T-helper 1 cell treated with Interleukin-12 subunit alpha and Interleukin-12 subunit beta and Interleukin-4 antibody, amounts not matched to agents 30 μg/mL and 1 μg/mL, for 36 hours (primary cell): ENCODE results near the gene SHISA8.
"Not testable (repeated sequence)": the region's sequence is repeated elsewhere in the genome, so short reads cannot be mapped to it uniquely, and the experiment has no call there.

Experiments used
- H3K27ac Mint-ChIP-seq: one replicate; pipeline ENCODE4 v1.8.0; 2021; ENCODE audit warnings: mild to moderate bottlenecking, mixed read lengths
- H3K27me3 Mint-ChIP-seq: one replicate; pipeline ENCODE4 v1.8.0; 2021; ENCODE audit warnings: low read depth, mixed read lengths
- H3K36me3 Mint-ChIP-seq: one replicate; pipeline ENCODE4 v1.8.0; 2021; ENCODE audit warnings: low read depth, mixed read lengths
- H3K4me1 Mint-ChIP-seq: one replicate; pipeline ENCODE4 v1.8.0; 2021; ENCODE audit warnings: low read depth, mixed read lengths
- H3K4me3 Mint-ChIP-seq: one replicate; pipeline ENCODE4 v1.8.0; 2021; ENCODE audit warnings: mild to moderate bottlenecking, moderate library complexity, mixed read lengths
- H3K9me3 Mint-ChIP-seq: one replicate; pipeline ENCODE4 v1.8.0; 2021; ENCODE audit warnings: mixed read lengths

The SHISA8 gene

DNA sequence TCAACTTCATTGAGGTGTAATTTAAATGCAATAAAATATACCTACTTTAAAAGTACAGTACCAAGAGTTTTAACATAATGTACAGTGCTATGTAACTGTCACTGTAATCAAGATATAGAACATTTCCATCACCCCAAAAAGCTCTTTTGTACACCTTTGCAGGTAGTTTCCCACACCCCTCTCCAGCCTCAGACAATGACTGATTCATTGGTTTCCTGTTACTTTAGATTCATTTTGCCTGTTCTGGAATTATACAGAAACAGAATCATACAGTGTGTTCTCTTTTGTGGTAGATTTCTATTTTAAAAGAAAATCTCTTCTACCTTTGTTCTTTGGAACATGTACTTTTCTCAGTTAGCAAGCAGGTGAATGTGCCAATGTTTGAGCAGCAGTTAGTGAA lies 38.2 kb downstream of the SHISA8 start:
- Mint-ChIP-seq H3K9me3 (no peaks in the 10 kb centered on the region), H3K4me3 (no peak overlapping the region), H3K36me3 (peaks cover 53% of the 10 kb centered on the region), H3K27ac (no peak overlapping the region), H3K4me1 (peaks cover 15% of the 10 kb centered on the region), H3K27me3 (no peaks in the 10 kb centered on the region)

- H3K36me3 Mint-ChIP-seq: peaks cover 53% of the 10 kb centered on the region
- peaks cover 15% of the 10 kb centered on the region for H3K4me1 Mint-ChIP-seq
- no peaks in the 10 kb centered on the region for H3K9me3 Mint-ChIP-seq
- H3K4me3 Mint-ChIP-seq: no peak overlapping the region
- H3K27ac Mint-ChIP-seq: peak overlapping the region; percentile 28
- no peaks in the 10 kb centered on the region for H3K27me3 Mint-ChIP-seq
Observed at GRCh38 chr22:41876275-41876674, 38.6 kb downstream of the SHISA8 start.

DNA sequence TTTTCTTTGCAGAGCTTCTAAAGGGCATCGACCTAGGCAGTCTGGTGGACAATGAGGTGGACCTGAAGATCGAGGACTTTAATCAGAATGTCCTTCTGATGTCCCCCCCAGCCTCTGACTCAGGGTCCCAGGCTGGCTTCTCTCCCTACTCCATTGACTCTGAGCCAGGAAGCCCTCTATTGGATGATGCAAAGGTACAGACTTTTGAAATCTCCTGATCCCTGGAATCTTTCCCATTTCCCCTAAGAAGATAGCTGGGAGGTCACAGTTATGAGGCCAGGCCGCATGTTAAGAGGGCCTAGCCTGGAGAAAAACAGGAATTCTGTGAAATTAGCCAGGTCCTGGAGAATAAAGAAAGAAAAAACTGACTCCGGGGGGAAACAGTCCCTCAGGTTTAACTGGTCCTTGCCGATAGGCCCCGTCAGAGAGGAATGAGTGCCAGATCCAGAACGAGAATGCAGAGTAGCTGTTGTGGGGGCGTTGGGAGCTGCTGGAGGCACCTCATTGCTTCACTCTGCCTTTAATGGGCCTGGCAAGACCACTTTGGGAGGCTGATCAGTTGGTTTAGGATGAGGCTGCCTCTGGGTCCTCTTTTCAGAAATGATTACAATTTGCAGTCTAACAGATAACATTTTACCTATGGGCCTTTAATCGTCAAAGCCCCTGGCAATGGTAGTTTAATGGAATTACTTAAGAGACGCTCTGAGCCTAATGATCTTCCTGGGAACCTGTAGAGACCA lies 39.2 kb downstream of the SHISA8 start:
- H3K9me3 Mint-ChIP-seq: no peaks in the 10 kb centered on the region
- H3K4me3 Mint-ChIP-seq: no peak overlapping the region
- H3K27ac Mint-ChIP-seq: peak overlapping the region; percentile 28
- no peaks in the 10 kb centered on the region for H3K27me3 Mint-ChIP-seq
- H3K4me1 Mint-ChIP-seq: peaks cover 13% of the 10 kb centered on the region
- H3K36me3 Mint-ChIP-seq: peaks cover 55% of the 10 kb centered on the region

GRCh38 chr22:41874090-41874489 lies 40.8 kb downstream of the SHISA8 start:
- no peak overlapping the region for H3K4me3 Mint-ChIP-seq
- H3K27me3 Mint-ChIP-seq: no peaks in the 10 kb centered on the region
- H3K4me1 Mint-ChIP-seq: peaks cover 13% of the 10 kb centered on the region
- H3K9me3 Mint-ChIP-seq: no peaks in the 10 kb centered on the region
- H3K27ac Mint-ChIP-seq: peak overlapping the region; percentile 38
- H3K36me3 Mint-ChIP-seq: peaks cover 55% of the 10 kb centered on the region

DNA sequence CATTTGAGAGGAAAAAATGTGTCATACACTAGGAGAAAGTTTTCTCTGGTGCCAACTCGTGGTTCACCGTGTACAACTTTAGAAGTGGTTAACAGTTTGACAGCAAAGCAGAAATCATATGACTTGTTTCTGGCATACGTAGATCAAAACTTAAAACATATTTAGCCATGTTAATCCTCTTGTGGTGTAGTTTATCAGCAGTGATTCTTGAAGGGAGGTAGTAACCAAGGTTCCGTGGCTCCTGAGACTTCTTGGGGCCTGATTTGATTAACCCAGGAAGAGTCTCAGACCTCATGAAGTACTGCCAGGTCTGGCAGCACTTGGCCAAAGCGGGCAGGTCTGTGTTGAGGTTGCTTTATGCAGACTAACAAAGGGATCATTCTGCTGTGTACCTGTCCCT lies 41.5 kb downstream of the SHISA8 start:
- H3K36me3 Mint-ChIP-seq: peaks cover 57% of the 10 kb centered on the region
- peaks cover 13% of the 10 kb centered on the region for H3K4me1 Mint-ChIP-seq
- H3K9me3 Mint-ChIP-seq: no peaks in the 10 kb centered on the region
- peak overlapping the region; percentile 84 for H3K27ac Mint-ChIP-seq
- no peak overlapping the region for H3K4me3 Mint-ChIP-seq
- no peaks in the 10 kb centered on the region for H3K27me3 Mint-ChIP-seq

- Mint-ChIP-seq H3K36me3 (peaks cover 54% of the 10 kb centered on the region), H3K9me3 (no peaks in the 10 kb centered on the region), H3K27ac (peak overlapping the region; percentile 4), H3K4me1 (peaks cover 11% of the 10 kb centered on the region), H3K27me3 (no peaks in the 10 kb centered on the region), H3K4me3 (no peak overlapping the region)
Observed at GRCh38 chr22:41870786-41871185, 44.1 kb downstream of the SHISA8 start.

GRCh38 chr22:41870081-41870480 lies 44.8 kb downstream of the SHISA8 start:
- not testable (repeated sequence) for H3K27ac Mint-ChIP-seq, H3K27me3 Mint-ChIP-seq, H3K9me3 Mint-ChIP-seq, H3K4me3 Mint-ChIP-seq
- peaks cover 48% of the 10 kb centered on the region for H3K36me3 Mint-ChIP-seq
- peaks cover 14% of the 10 kb centered on the region for H3K4me1 Mint-ChIP-seq

DNA sequence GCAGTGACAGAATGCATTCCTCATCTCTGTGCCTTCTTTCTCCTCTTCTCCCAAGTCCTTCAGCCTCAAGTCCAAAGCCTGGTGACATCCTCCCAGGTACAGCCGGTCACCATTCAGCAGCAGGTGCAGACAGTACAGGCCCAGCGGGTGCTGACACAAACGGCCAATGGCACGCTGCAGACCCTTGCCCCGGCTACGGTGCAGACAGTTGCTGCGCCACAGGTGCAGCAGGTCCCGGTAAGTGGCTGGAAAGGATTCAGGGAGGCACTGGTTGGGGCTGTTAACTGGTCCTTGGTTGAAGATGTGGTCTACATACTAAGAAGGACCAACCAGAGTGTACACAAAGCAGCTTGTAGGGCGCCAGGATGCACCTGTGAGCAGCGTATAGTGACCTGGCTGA lies 46.3 kb downstream of the SHISA8 start:
- no peak overlapping the region for H3K27ac Mint-ChIP-seq
- H3K9me3 Mint-ChIP-seq: no peaks in the 10 kb centered on the region
- peaks cover 14% of the 10 kb centered on the region for H3K4me1 Mint-ChIP-seq
- H3K36me3 Mint-ChIP-seq: peaks cover 44% of the 10 kb centered on the region
- no peak overlapping the region for H3K4me3 Mint-ChIP-seq
- H3K27me3 Mint-ChIP-seq: no peaks in the 10 kb centered on the region

GRCh38 chr22:41863472-41863871 lies 51.4 kb downstream of the SHISA8 start:
- H3K27ac Mint-ChIP-seq: peak overlapping the region; percentile 87
- no peaks in the 10 kb centered on the region for H3K9me3 Mint-ChIP-seq

GRCh38 chr22:41862530-41863266 lies 52.2 kb downstream of the SHISA8 start:
- Mint-ChIP-seq H3K4me1 (peaks cover 51% of the 10 kb centered on the region), H3K27me3 (no peaks in the 10 kb centered on the region), H3K9me3 (no peaks in the 10 kb centered on the region), H3K4me3 (peak overlapping the region; percentile 46), H3K27ac (peak overlapping the region; percentile 87), H3K36me3 (peaks cover 24% of the 10 kb centered on the region)

More at GRCh38 chr22:41863472-41863871, 51.4 kb downstream of the SHISA8 start:
- H3K36me3 Mint-ChIP-seq: peaks cover 25% of the 10 kb centered on the region
- no peaks in the 10 kb centered on the region for H3K27me3 Mint-ChIP-seq
- no peak overlapping the region for H3K4me3 Mint-ChIP-seq
- H3K4me1 Mint-ChIP-seq: peaks cover 43% of the 10 kb centered on the region

- Mint-ChIP-seq H3K36me3 (peaks cover 25% of the 10 kb centered on the region), H3K4me3 (peak overlapping the region; percentile 46), H3K27me3 (no peaks in the 10 kb centered on the region), H3K27ac (peak overlapping the region; percentile 87), H3K9me3 (no peaks in the 10 kb centered on the region), H3K4me1 (peaks cover 55% of the 10 kb centered on the region)
Observed at GRCh38 chr22:41862160-41862529, 52.7 kb downstream of the SHISA8 start.
